HG02623 (cell line): ENCODE results near the gene IGF1R.
"Not testable (repeated sequence)": the region's sequence is repeated elsewhere in the genome, so short reads cannot be mapped to it uniquely, and the experiment has no call there.

Experiments
- ATAC-seq: cut with Tn5 transposase; IDR thresholded peaks from one replicate; pipeline ENCODE4 v1.9.1; 2021; ENCODE audit warnings: moderate library complexity; ENCODE audit not compliant: unreplicated experiment

Gene IGF1R

GRCh38 chr15:98647774-98648653, at the start of gene IGF1R:
TSS of gene IGF1R (plus strand) at chr15:98648539. CDS start at chr15:98649582, 1,043 bp downstream.
- peak; percentile 77 for ATAC-seq

- peak; percentile 86 for ATAC-seq
Observed at GRCh38 chr15:98599909-98600691, 48.2 kb upstream of the IGF1R start.

- ATAC-seq, result no peak
Observed at GRCh38 chr15:98604983-98605382, 43.4 kb upstream of the IGF1R start.

DNA sequence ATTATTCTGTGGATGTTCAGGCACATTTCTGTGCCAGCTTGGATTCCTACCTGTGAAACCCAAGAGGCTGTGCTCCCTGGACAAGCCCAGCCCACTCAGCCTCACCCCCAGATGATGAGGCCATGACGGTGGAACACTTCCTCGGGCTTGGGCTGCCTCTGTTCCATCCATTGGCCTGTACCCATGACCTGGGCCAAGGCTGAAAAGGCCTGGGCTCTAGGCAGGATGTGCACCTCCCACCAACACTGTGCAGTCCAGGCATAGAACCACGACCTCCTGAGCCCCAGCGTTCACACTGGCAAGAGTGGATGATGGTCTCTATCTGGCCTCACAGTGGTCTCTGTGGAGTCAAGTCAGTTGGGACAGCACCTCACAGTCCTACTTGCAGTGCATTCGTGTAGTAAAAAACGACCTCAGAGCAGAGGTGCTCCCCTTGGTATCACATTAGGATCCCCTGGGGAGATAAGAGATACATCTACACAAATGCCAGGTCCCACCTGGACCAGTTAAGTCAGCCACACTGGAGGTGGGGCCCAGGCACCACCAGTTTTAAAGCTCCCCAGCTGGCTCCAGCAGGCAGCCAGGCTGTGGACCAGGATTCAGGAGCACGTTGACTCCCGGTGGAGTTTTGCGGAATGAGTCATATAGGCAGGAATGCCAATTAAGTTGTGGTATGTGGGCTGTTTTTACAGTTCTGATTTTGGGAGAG, 39.0 kb upstream of the IGF1R start:
- no peak for ATAC-seq

- no peak for ATAC-seq
Observed at GRCh38 chr15:98610991-98611390, 37.3 kb upstream of the IGF1R start.

- no peak for ATAC-seq
Observed at GRCh38 chr15:98611808-98612207, 36.5 kb upstream of the IGF1R start.

- ATAC-seq, result no peak
Observed at GRCh38 chr15:98612490-98613110, 35.7 kb upstream of the IGF1R start.

- ATAC-seq, result no peak
Observed at GRCh38 chr15:98614681-98615080, 33.7 kb upstream of the IGF1R start.

DNA sequence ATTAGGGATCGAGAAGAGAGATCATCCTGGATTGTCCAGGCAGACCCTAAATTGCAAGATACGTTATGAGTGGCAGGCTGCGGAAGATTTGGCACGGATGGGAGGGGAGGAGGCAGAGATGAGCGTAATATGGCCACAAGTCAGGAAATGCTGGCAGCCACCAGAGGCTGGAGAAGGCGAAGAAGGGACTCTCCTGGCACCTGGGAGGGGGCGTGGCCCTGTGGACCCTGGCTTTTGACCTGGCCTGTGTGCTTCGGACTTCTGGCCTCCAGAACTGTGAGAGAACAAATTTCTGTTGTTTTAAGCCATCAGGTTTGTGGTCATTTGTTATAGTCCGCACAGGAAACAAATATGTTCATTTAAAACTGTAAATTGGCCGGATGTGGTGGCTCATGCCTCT, 31.9 kb upstream of the IGF1R start:
- no peak for ATAC-seq

DNA sequence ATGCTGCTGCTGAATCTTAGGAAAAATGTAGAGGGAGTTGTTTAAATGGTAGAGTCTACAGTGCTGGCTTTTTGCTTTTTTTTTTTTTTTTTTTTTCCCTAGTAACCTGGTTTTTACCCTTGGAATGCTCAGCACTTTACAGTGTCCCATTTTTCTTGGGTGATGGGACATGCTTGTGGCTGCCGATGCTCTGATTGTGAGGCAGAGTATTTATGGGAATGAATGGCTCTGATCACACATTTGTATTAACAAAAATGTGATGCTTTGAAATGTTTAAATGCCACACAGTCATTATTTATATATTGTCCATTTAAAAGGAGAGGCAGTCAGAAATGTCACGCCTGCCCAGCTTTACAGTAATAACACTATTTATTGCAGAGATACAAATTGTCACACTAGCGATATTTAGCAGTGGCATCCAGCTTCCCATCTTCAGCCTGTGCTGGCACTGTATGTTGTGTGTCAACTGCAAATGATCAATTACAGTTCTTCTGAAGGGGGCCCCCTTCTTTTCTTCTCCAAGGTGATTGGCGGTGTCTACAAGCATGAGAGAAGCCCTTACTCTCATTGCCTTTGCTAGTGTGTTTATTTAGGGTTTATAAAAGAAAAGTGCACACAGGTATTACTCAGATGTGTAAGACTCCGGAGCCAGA, 30.9 kb upstream of the IGF1R start:
- no peak for ATAC-seq

GRCh38 chr15:98618576-98618975, 29.8 kb upstream of the IGF1R start:
- ATAC-seq, result not testable (repeated sequence)

GRCh38 chr15:98620020-98620419, 28.3 kb upstream of the IGF1R start:
- ATAC-seq, result no peak

- ATAC-seq, result no peak
Observed at GRCh38 chr15:98621021-98621420, 27.3 kb upstream of the IGF1R start.

DNA sequence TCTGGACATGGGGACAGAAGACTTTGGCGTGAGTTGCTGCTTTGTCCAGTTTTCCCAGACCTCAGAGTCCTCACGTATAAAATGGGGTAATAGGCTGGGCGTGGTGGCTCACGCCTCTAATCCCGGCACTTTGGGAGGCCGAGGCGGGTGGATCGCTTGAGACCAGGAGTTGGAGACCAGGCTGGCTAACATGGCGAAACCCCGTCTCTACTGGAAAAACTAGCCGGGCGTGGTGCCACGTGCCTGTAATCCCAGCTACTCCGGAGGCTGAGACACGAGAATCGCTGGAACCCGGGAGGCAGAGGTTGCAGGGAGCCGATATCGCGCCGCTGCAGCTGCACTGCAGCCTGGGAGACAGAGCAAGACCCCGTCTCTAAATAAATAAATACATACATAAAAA, 22.7 kb upstream of the IGF1R start:
- no peak for ATAC-seq

GRCh38 chr15:98626153-98626552, 22.2 kb upstream of the IGF1R start:
- ATAC-seq, result no peak

- no peak for ATAC-seq
Observed at GRCh38 chr15:98628216-98628615, 20.1 kb upstream of the IGF1R start.

GRCh38 chr15:98635848-98636247, 12.5 kb upstream of the IGF1R start:
- no peak for ATAC-seq

DNA sequence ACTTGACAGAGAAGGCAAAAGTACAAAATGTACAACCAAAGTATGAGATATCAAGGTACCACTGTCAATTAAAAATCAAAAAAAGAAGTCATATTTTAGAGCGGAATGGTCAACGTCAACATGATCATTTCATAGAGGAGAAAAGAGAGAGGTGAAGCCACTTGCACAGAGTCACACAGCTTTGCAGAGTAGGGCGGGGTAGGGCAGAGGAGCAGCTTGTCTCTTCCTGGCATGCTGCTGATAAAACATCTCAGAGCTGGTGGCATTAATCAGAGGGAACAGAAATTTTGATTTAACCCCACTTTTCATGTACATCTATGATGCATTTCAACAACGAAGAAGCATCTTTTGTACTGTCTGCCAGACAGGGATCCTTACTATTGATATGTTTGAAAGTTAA, 5.2 kb upstream of the IGF1R start:
- no peak for ATAC-seq

DNA sequence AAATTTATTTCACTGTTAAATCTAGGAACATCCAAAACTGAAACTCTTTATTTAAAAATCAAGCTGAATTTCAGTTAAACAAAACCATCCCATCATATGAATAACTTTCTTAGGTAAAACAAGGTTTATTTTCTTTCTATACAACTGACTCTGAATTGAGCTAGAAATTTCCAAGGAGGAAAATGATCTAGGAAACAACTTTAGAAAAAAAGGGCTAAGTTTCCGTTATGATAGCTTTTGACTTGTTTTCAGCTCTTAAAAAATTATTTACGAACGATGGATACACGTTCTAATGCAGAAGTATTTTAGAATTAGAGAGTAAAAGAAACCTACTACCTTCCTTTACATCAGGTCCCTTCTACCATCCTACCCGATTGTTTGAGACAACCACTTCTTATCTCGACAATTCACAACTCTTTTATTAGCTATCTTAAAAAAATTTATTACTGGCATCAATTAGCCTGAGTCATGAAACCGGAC, 1.8 kb upstream of the IGF1R start:
- no peak for ATAC-seq

GRCh38 chr15:98647026-98647773, 1.1 kb upstream of the IGF1R start:
- ATAC-seq, result peak; percentile 36
